Measurements from ENCODE around the gene PAX8.

DNA sequence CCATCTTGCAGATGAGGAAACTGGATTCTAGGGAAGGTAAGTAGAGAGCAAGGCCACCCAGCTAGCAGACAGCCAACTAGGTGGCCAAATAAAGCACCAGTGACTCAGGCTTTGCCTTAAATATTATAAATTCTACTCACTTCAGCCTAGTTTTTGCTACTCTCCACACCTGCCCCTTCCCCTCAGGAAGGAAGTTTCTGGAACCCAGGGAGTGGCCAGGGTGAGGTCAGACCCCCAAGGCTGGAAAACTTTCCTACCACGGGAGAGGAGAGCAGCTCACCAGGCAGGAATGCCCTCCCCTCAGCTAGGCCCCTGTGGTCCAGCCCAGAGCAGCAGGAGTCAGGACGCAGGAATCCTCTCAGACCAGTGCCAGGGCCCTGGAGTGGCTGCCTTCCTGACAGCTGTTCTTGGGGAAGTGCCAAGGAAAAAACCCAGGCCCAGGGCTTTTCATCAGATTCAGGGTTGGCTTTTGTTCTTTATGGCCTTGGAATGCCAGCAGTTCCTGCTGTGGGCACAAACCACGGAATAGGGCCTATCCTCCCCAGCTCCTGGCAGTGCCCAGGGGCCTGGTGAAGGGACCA is 5.1 kb upstream of the PAX8 start:
- no peak for TF ChIP-seq POLR2A (IDR thresholded peaks at IDR 0.05; ENCODE audit: low read depth, low read length)
- TF ChIP-seq POLR2AphosphoS5 (IDR thresholded peaks at IDR 0.05; ENCODE audit: low read depth, low read length) = no peak

All from GM12892 (cell line).